ENCODE data around the gene MYOZ3. TPM values are rescaled to one million over a fixed set of nuclear protein-coding genes. Genes with fewer than 3 reads are reported as not detected.

Gene MYOZ3
- total RNA-seq, 3 donors from 2014 or later = under 0.01 to 0.33 (median 0.15) TPM

GRCh38 chr5:150662731-150663516 lies 1.9 kb downstream of the MYOZ3 start:
- H3K9me3 ChIP-seq = no peaks in the 10 kb centered on the region
- H3K27me3 ChIP-seq = no peaks in the 10 kb centered on the region
- no peaks in the 10 kb centered on the region for H3K4me1 ChIP-seq
- H3K4me3 ChIP-seq = no peak overlapping the region
- intact Hi-C loops (cut with DNase I; ENCODE audit: low total_unique reads) = no loop called here
- no peak overlapping the region for H3K27ac ChIP-seq
- DNase-seq (ENCODE audit: low spot score in 2 of 2) = peak in 1 of 2 donors; percentile 7
- TF ChIP-seq POLR2AphosphoS5 (IDR thresholded peaks at IDR 0.05) (no peak), POLR2A (IDR thresholded peaks at IDR 0.05) (no peak)
- TF ChIP-seq, protein P1, sequence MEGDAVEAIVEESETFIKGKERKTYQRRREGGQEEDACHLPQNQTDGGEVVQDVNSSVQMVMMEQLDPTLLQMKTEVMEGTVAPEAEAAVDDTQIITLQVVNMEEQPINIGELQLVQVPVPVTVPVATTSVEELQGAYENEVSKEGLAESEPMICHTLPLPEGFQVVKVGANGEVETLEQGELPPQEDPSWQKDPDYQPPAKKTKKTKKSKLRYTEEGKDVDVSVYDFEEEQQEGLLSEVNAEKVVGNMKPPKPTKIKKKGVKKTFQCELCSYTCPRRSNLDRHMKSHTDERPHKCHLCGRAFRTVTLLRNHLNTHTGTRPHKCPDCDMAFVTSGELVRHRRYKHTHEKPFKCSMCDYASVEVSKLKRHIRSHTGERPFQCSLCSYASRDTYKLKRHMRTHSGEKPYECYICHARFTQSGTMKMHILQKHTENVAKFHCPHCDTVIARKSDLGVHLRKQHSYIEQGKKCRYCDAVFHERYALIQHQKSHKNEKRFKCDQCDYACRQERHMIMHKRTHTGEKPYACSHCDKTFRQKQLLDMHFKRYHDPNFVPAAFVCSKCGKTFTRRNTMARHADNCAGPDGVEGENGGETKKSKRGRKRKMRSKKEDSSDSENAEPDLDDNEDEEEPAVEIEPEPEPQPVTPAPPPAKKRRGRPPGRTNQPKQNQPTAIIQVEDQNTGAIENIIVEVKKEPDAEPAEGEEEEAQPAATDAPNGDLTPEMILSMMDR (IDR thresholded peaks at IDR 0.05) = no peak
- H3K36me3 ChIP-seq = no peaks in the 10 kb centered on the region

DNA sequence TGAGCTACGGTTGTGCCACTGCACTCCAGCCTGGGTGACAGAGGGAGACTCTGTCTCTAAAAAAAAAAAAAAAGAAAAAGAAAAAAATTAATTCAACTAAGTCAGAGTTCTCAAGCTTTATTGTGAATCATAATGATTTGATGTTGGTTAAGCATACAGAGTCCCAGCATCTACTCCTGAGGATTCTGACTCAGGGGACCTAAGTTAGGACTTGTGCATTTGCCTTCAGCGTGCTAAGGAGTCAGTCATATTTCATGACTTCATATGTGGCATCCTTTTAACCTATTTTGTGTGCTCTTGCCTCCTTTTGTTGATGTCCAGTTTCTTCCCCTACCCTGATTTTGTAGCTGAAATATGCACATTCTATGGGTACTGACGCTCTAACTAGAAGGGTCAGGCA lies 2.9 kb downstream of the MYOZ3 start:
- intact Hi-C loops (cut with DNase I; ENCODE audit: low total_unique reads) = no loop called here

GRCh38 chr5:150665044-150665443 lies 4.0 kb downstream of the MYOZ3 start:
- Histone ChIP-seq H3K4me3 (no peak overlapping the region), H3K9me3 (no peaks in the 10 kb centered on the region), H3K27ac (no peak overlapping the region), H3K36me3 (no peaks in the 10 kb centered on the region), H3K27me3 (no peaks in the 10 kb centered on the region), H3K4me1 (no peaks in the 10 kb centered on the region)
- intact Hi-C loops (cut with DNase I; ENCODE audit: low total_unique reads) = no loop called here
- TF ChIP-seq POLR2AphosphoS5 (IDR thresholded peaks at IDR 0.05) = no peak
- TF ChIP-seq, protein P1 (IDR thresholded peaks at IDR 0.05) = no peak
- no peak for TF ChIP-seq POLR2A (IDR thresholded peaks at IDR 0.05)
- DNase-seq (ENCODE audit: low spot score in 2 of 2) = peak in 1 of 2 donors; percentile 10

More for the DNA sequence above, 2.9 kb downstream of the MYOZ3 start:
- TF ChIP-seq POLR2AphosphoS5 (IDR thresholded peaks at IDR 0.05) (no peak), POLR2A (IDR thresholded peaks at IDR 0.05) (no peak)
- TF ChIP-seq, protein P1 (IDR thresholded peaks at IDR 0.05) = no peak
- Histone ChIP-seq H3K36me3 (no peaks in the 10 kb centered on the region), H3K27me3 (no peaks in the 10 kb centered on the region), H3K27ac (no peak overlapping the region), H3K4me3 (no peak overlapping the region), H3K9me3 (no peaks in the 10 kb centered on the region), H3K4me1 (no peaks in the 10 kb centered on the region)
- DNase-seq (ENCODE audit: low spot score in 2 of 2) = no peak

DNA sequence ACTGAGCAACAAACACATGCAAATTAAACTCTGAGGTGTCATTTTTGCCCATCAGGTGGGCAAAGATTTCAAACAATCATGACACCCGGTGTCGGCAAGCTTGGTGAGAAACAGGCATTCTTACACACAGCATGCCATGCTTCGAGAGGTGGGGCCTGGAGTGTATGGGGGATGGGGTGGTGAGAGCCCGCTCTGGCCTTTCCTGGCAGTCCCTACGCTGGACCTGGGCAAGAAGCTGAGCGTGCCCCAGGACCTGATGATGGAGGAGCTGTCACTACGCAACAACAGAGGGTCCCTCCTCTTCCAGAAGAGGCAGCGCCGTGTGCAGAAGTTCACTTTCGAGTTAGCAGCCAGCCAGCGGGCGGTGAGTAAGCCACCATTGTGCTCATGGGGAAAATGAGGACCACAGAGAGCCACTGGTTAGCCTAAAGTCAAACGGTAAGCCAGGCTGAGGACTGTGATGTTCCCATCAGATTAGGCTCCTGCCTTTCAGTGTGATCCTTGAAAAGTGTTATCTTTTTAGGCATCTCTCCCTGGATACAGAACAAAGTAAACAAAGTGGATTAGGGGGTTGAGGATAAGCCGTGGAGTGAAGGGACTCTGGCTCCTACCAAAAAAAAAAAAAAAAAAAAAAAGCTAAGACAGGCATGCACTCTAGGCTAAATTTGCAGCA lies 9.4 kb downstream of the MYOZ3 start:
- no peaks in the 10 kb centered on the region for H3K27me3 ChIP-seq
- TF ChIP-seq, protein P1 (IDR thresholded peaks at IDR 0.05) = no peak
- TF ChIP-seq POLR2AphosphoS5 (IDR thresholded peaks at IDR 0.05) = no peak
- no peak for TF ChIP-seq POLR2A (IDR thresholded peaks at IDR 0.05)
- H3K4me3 ChIP-seq = no peak overlapping the region
- no peaks in the 10 kb centered on the region for H3K9me3 ChIP-seq
- H3K36me3 ChIP-seq = no peaks in the 10 kb centered on the region
- peaks cover 9 to 16% of the 10 kb centered on the region in 2 donors for H3K4me1 ChIP-seq
- intact Hi-C loops (cut with DNase I; ENCODE audit: low total_unique reads) = loop anchor here (2.0 kb wide), 1 partner anchor 74 kb away; no protein-coding TSS in a partner anchor
- H3K27ac ChIP-seq = no peak overlapping the region
- peak in 1 of 2 donors; percentile 3 for DNase-seq (ENCODE audit: low spot score in 2 of 2)

DNA sequence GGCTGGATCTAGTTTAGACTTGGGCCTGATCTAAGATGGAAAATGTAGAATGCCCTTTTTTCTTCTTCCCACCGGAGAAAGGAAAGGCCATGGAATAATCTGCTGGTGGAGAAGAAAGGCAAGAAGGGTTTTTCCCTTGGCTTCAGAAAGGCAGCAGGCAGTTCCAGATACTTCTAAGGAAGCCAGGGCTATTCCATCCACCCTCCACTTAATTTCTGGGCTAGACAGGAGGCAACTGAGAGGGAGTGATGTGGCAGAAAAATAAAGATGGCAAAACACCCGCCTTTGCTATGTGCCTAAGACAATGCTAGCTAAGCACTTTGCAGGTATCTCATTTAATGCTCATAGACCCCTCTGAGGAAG lies 9.9 kb downstream of the MYOZ3 start:
- peaks cover 9 to 16% of the 10 kb centered on the region in 2 donors for H3K4me1 ChIP-seq
- H3K36me3 ChIP-seq = no peaks in the 10 kb centered on the region
- intact Hi-C loops (cut with DNase I; ENCODE audit: low total_unique reads) = loop anchor here (2.0 kb wide), 1 partner anchor 74 kb away; no protein-coding TSS in a partner anchor
- no peaks in the 10 kb centered on the region for H3K27me3 ChIP-seq
- H3K4me3 ChIP-seq = no peak overlapping the region
- peak overlapping the region in 1 of 2 donors; percentile 38 for H3K27ac ChIP-seq
- TF ChIP-seq POLR2A (IDR thresholded peaks at IDR 0.05) = no peak
- TF ChIP-seq, protein P1 (IDR thresholded peaks at IDR 0.05) = no peak
- TF ChIP-seq POLR2AphosphoS5 (IDR thresholded peaks at IDR 0.05) = no peak
- no peaks in the 10 kb centered on the region for H3K9me3 ChIP-seq
- peak in 1 of 2 donors; percentile 7 for DNase-seq (ENCODE audit: low spot score in 2 of 2)

Measured in breast epithelium (tissue), 4 donors.